DMS 273 (cell line): ENCODE data around the gene SEMA7A.

Source experiments
- DNase-seq: peaks from one replicate; lab custom pipeline; 2025; ENCODE audit not compliant: unreplicated experiment; lab: John Stamatoyannopoulos, UW

SEMA7A gene

DNA sequence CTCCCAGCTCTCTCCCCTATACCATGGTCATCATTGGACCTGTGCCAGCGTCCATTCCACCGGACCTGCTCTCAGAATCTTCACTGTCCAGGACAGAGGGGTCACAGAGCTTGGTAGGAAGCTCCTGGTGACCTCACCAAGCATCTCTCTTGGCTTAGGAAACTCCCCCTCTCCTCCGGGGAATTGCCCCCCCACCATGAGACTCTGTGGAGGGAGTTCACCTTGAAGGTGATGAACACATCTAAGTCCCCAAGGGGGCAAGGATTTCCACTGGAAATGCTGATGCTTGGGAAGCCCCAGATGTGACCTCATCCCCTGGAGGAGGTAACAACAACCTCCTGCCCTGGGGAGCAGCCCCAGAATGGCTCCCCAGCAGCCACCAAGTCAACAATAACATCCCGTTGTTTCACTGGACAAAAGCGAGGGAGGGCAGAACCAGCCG lies 3.2 kb downstream of the SEMA7A start:
- no peak for DNase-seq

DNA sequence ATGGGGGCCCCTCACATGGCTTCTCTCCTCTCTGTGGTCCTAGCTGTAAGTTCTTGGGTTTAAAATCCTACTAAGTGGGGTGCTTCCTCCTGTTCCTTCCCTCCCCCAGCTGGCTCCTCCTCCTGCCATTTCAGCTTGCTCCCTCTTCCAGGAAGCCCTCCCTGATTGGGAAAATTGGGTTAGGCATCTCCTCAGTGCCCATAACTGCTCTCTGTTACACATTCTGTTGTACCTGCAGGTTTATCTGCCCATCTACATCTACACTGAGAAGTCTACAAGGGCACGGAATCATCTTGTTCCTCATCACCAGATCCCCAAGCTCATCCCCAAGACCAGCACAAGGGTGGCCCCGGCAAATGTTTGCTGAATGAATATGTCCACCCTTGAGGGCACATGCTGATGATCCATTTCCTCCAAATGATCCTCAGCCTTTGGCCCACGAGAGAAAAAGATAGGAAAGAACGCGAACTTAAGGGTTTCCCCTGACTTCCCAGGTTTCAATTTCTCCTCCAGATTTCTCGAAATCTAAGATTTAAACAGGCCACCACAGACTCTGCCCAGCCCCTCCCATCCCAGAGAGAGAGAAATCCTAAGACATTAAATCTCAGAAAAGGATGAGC lies 3.9 kb downstream of the SEMA7A start:
- DNase-seq, result no peak

DNA sequence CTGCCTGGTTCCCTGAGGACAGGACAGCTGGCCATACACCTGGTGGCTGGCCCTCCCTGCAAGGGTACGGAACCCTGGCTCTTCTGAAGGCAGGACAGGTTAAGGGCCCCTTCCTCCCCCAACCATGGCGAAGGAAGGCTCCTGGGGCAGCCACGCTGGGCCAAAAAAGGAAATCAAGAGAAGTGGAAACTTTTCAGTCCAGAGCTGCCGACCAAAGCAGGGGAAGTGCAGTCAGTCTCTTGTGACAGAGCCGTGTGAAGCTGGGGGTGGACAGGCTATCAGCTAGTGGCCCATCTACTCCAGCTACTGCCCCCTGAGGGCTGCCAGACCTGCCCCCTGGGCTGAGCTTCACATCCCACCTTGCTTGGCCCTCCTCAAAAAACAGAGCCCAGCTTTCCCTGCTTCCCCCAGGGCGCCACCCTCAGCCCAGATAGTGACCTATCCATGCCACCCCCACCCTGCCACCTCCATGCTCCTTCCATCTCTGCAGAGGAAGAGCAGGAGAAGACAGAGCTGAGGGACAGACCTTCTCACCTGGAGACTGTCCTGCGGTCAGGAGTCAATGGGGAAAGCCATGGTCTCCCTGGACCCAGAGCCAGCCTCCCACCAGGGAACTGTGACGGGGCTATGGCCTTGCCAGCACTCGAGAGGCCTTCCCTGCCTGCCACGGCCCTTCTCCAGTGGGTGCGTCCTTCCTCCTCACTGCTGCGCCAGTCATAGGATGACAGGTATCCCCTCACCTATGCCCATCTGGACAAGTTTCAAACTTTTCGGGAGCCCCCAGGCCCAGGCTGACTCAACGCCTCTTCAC lies 4.6 kb downstream of the SEMA7A start:
- DNase-seq, result no peak

DNA sequence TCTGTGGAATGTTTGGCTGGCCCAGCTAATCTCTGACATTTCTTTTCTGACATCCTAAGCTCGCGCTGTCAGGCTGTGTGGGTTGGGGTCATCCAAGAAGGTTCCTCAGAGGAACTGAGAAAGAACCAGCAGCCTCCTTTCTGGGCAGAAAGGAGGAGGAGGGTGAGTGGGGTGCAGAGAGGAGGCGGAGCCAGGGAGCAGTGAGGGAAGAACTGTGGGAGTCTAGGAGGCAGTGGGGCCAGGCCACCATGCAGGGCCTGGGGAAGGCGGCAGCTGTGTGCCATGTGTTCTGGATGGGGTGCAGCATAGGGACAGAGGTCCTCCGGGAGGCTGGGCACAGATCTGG lies 5.3 kb downstream of the SEMA7A start:
- no peak for DNase-seq

GRCh38 chr15:74427607-74428441 lies 5.9 kb downstream of the SEMA7A start:
- no peak for DNase-seq

DNA sequence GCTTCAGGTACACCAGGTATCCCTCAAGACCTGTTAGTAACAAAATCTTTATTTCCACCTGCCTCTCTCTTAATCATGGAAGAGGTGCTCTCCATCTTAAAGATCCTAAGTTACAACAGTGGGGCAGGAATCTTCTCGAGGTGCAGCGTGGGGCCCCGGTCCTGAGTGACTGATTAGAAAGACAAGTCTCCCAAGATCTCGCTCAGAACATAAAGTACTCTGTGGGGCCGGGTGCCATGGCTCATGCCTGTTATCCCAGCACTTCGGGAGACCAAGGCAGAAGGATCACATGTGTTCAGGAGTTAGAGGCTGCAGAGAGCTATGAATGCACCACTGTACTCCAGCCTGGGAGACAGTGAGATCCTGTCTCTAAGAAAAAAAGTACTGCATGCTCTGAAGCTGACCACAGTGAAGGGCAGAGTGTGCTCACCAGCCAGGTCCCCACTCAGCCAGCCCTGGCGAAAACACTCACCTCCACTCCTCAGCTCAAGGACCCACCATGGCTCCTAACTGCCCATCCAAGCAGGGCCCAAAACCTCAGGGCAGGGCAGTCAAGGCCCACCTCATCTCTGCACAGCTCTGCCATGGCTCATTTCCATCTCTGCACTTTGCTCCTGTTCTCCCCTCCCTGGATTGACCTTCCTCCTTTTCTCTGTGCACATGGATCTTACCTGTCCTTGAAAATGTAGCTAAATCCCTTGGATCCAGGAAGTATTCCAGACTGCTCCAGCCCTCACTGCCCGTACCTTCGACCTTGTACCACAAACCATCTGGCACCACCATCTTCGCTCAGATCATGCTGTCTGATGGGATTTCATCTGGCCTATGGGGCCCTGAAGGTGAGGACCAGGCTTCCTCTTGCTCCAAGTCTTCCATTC lies 7.1 kb downstream of the SEMA7A start:
- no peak for DNase-seq

GRCh38 chr15:74425630-74426029 lies 8.1 kb downstream of the SEMA7A start:
- DNase-seq, result no peak

GRCh38 chr15:74424901-74425528 lies 8.7 kb downstream of the SEMA7A start:
- DNase-seq, result no peak

- DNase-seq, result no peak
These were observed 10.1 kb downstream of the SEMA7A start for GRCh38 chr15:74423431-74424257.

GRCh38 chr15:74422652-74423430 lies 10.9 kb downstream of the SEMA7A start:
- DNase-seq, result no peak

DNA sequence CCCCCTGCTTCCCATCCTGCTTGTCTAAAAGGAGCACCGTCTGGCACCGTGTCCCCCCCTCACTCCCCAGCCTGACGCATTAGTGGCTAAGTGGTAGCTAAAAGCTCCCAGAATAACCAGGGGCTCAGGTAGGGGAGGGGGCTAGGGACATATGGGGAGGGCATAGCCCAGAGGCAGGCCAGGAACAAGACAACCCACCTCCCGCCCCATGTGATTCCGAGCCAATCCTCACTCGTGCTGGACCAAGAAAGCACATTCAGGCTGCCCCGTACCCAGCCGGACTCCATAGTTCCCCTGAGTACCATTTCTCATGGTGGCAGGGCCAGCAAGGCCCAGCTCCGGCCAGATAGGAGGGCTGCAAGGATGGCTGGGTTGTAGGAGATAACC lies 11.5 kb downstream of the SEMA7A start:
- DNase-seq, result no peak

DNA sequence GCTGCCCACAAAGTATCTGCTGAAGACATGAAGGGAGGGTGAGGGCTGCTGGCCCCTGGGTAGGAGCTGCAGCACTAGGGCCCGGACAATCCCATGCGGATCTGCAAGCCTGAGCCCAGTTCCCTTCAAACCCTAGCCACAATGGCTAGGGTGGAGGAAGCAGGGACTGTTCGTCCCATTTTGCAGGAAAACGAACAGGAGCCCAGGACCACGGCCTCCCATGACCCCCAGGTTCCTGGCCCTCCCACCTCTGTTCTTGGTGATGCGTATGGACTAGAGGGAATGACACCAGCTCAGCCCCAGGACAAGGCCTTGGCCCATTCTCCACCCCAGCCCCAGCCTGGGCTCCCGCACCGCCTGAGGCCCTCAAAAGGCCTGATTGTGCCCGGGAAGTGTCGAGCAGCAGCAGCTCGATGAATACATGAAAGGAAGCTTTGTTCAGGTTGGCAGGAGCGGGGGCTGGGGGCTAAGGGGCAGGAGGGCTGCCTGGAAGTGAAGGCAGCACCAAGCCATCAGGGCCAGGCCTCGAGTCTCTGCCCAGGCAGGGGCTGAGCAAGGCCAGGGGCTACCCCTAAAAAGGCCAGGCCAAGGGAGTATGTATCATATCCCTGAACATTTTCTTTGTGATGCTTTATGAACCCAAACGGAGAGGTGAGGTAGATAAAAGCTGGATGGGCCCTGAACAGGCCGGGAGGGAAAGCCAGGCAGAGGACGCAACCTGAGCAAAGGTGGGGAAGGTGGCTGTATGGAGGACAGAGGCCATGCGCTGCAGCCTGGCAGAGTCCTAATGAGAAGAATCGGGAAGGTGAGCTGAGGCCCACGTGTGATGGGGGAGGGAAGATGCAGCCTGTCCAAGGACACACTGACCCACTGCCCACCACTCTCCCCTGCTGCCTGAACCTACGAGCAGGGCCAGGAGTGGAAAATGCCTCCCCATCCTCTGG lies 12.2 kb downstream of the SEMA7A start:
- DNase-seq, result no peak

- DNase-seq, result no peak
These were observed 13.4 kb downstream of the SEMA7A start for GRCh38 chr15:74420193-74420905.

- DNase-seq, result no peak
These were observed 14.3 kb downstream of the SEMA7A start for GRCh38 chr15:74419432-74419831.

DNA sequence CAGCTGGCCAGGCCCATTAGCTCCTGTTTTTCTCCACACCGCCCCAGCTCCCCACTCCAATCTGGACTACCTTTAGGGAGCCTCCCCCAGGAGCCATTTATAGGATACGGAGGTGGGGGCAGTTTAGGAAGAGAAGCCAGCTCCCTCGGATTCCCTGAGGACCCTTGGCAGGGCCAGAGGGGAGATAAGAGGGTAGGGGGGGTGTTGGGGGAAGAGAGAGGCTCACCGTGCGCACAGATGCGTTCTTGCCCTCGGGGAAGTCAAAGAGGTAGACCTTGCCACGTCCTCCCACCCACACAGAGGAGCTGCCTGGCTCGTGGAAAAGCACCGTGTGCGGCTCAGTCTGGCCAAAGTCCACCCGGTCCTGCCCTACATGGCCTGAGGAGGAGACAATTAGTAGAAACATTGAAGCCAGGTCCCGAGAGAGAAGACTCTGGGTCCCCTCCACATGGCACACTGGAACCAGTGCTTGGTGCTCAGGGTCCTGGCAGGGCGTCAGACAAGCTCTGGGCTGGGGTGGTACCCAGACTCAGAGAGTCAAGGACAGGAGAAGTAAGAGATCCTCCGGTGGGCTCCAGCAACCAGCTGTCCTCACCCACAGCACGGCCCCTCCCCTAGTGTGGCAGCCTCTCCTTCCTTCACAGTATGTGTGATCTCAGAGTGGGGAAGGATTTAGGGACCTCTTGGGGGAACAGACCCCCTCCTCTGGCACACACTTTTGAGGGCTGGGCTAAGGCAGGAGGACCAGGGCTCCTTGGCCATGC lies 15.0 kb downstream of the SEMA7A start:
- no peak for DNase-seq

DNA sequence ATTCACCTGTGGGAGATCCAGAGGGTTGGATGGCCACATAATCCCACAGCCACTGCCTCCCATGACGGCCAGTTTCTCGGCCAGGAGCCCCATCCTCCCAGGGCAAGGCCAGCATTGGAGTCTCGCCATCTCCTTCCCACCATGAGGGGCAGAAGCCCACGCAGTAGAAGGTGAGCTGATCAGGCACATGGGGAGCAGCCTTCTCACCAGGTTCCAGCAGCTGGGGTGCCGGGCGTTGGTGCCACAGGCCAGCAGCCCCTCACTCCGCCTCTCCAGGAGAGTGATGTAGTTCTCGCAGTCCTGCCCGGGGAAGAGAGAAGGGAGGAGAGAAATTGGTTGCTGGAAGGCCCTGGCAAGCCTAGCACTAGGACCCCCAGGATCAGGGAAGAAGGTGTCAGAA lies 16.1 kb downstream of the SEMA7A start:
- no peak for DNase-seq
